Caco-2 (cell line): ENCODE data around the gene MELTF. TPM values are rescaled to one million over a fixed set of nuclear protein-coding genes. Genes with fewer than 3 reads are reported as not detected.

Experiments
- BruUV-seq: library from RNA; stranded (reverse); fragments of 400-500 nt; replicated peaks from 2 replicates; lab custom pipeline; 2021; lab: Mats Ljungman, UMichigan
- CTCF ChIA-PET: fragments of 300-600 bp; sonication (Branson Sonifier 250); formaldehyde crosslinking; loops from one replicate; lab custom pipeline; 2022; ENCODE audit warnings: antibody characterized with exemption; lab: Charles Lee
- POLR2A ChIA-PET: fragments of 300-600 bp; sonication (Branson Sonifier 250); formaldehyde crosslinking; loops from one replicate; lab custom pipeline; 2022; ENCODE audit warnings: antibody characterized with exemption; lab: Charles Lee
- DNase-seq, 2 experiments: peaks; one replicate each; pipeline versions ENCODE4 v3.0.0 to v3.0.0-alpha.2; 2020 to 2022
- H3K27me3 ChIP-seq: replicated peaks from 2 replicates; pipeline ENCODE4 v1.6.0; 2011; ENCODE audit warnings: low read length; ENCODE audit not compliant: control insufficient read depth, insufficient read depth
- H3K36me3 ChIP-seq: 2 replicates; pipeline ENCODE4 v1.5.1; 2011; ENCODE audit warnings: low read length; ENCODE audit not compliant: control insufficient read depth, insufficient read depth
- H3K4me1 ChIP-seq: fragments of 250-450 bp; sonication (Bioruptor Pico); 2 replicates; pipeline ENCODE4 v1.5.1; 2020; ENCODE audit warnings: mild to moderate bottlenecking
- H3K4me3 ChIP-seq: 2 replicates; pipeline ENCODE4 v1.5.1; 2011; ENCODE audit warnings: low read depth, mild to moderate bottlenecking, control low read depth, low read length
- H3K9me3 ChIP-seq: fragments of 250-450 bp; sonication (Bioruptor Pico); 2 replicates; pipeline ENCODE4 v1.5.1; 2020; ENCODE audit warnings: mild to moderate bottlenecking, moderate library complexity
- H3K27ac Mint-ChIP-seq: one replicate; pipeline ENCODE4 v1.8.0; 2022; ENCODE audit warnings: mixed read lengths; ENCODE audit not compliant: unreplicated experiment
- H3K27me3 Mint-ChIP-seq: one replicate; pipeline ENCODE4 v1.8.0; 2022; ENCODE audit warnings: mixed read lengths; ENCODE audit not compliant: insufficient read depth, unreplicated experiment
- H3K36me3 Mint-ChIP-seq: one replicate; pipeline ENCODE4 v1.8.0; 2022; ENCODE audit warnings: mild to moderate bottlenecking, mixed read lengths; ENCODE audit not compliant: insufficient read depth, unreplicated experiment
- H3K4me1 Mint-ChIP-seq: one replicate; pipeline ENCODE4 v1.8.0; 2022; ENCODE audit warnings: low read depth, mixed read lengths; ENCODE audit not compliant: unreplicated experiment
- H3K4me3 Mint-ChIP-seq: one replicate; pipeline ENCODE4 v1.8.0; 2022; ENCODE audit warnings: mild to moderate bottlenecking, moderate library complexity, mixed read lengths; ENCODE audit not compliant: unreplicated experiment
- H3K9me3 Mint-ChIP-seq: one replicate; pipeline ENCODE4 v1.8.0; 2022; ENCODE audit warnings: mixed read lengths; ENCODE audit not compliant: unreplicated experiment
- CTCF ChIP-seq, 2 experiments: fragments of 200-600 bp in 1 of 2; IDR thresholded peaks; 1 replicate in 1 of 2; 2 replicates in 1 of 2; pipeline versions ENCODE4 v1.5.1 to v1.8.0; 2011 to 2022; ENCODE audit warnings: antibody characterized with exemption in 1 of 2, control low read depth in 1 of 2, inconsistent platforms in 1 of 2, low read depth in 1 of 2, low read length in 1 of 2, mild to moderate bottlenecking in 1 of 2, moderate library complexity in 1 of 2; ENCODE audit not compliant: insufficient read depth in 1 of 2, severe bottlenecking in 1 of 2, unreplicated experiment in 1 of 2
- intact Hi-C: fragments of 100-400 bp; cut with micrococcal nuclease; formaldehyde crosslinking; loops from one replicate; pipeline ENCODE4 v1.10.0; 2022; ENCODE audit not compliant: unreplicated experiment
- total RNA-seq: library from RNA; stranded (reverse); gene quantifications from 2 replicates; pipeline ENCODE4 v1.2.3, GENCODE V29; 2022

The MELTF gene
- total RNA-seq, 1 experiment from 2014 or later = 29.3 TPM

DNA sequence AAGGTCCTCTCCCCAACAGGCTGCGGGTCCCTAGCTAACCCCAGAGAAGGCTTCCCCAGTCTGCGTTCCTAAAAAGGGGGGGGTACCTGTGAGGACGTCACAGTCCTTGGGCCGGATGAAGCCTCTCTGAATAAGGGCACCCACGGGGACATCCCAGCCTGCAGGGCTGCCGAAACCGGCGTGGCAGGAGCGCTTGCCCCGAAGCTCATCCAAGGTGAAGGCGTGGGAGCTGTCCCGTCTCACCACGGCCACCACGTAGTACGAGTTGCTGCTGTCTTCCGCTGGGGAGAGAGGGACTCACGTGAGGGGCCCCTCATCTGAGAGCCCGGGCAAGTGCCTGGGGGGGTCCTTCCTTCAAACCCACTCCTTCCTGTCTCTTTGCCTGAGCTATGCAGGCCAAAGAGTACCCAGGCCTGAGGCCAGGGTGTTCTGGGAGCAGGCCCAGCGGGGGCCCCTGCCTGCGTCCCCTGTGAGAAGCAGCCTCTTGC, 20.0 kb downstream of the MELTF start:
- H3K27ac Mint-ChIP-seq = no peak overlapping the region
- POLR2A ChIA-PET = no interaction called here
- Histone ChIP-seq H3K4me3 (no peak overlapping the region), H3K9me3 (no peaks in the 10 kb centered on the region), H3K4me1 (peaks cover 16% of the 10 kb centered on the region), H3K36me3 (no peaks in the 10 kb centered on the region), H3K27me3 (no peaks in the 10 kb centered on the region)
- TF ChIP-seq CTCF (IDR thresholded peaks at IDR 0.05; ENCODE audit: insufficient read depth in 1 of 2, low read depth in 1 of 2, low read length in 1 of 2, severe bottlenecking in 1 of 2, unreplicated experiment in 1 of 2) = no peak
- CTCF ChIA-PET = no interaction called here
- no peaks in the 10 kb centered on the region for H3K27me3 Mint-ChIP-seq
- H3K4me1 Mint-ChIP-seq = peaks cover 6% of the 10 kb centered on the region
- intact Hi-C loops = loop anchor here (10.0 kb wide), 1 partner anchor 175 kb away; no protein-coding TSS in a partner anchor
- no peaks in the 10 kb centered on the region for H3K9me3 Mint-ChIP-seq
- H3K36me3 Mint-ChIP-seq = peaks cover 6% of the 10 kb centered on the region
- no TSS peak for BruUV-seq
- DNase-seq = no peak
- no peak overlapping the region for H3K4me3 Mint-ChIP-seq

DNA sequence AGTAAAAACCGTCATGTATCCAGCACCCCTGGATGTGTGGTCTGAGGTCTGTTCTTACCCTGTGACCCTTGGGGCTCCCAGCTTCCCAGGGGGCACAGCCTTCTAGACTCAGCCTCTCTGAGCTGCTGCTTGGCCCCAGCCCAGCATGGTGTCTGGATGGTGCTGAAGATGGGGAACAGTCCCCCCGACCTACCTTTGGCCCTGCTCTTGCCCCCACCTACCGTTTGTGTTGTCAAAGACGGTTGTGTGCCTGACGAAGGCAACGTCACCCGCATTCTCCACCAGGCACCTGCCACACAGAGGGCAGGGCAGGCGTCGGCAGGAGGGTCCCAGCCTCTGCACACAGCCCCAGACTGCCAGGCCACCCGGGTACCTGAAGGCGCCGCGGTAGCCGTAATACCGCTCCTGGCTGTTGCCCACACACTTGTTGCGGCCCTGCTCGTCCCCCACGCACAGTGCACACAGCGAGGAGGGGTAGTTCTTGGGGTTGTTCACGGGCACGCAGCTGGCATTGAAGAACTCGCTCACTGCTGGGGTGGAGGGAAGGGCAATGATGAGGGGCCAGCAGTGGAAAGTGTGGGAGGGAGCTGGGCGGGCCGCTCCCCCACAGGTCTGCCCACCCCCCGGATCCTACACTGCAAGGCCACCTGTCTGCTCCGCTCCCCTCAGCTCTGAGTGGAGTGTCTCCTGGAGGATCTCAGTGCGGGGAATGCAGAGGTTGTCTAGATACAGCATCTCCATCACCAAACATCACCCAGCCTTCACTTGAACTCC, 21.0 kb downstream of the MELTF start:
- ChIA-PET POLR2A (no interaction called here), CTCF (no interaction called here)
- DNase-seq = no peak
- Mint-ChIP-seq H3K27me3 (no peaks in the 10 kb centered on the region), H3K9me3 (no peaks in the 10 kb centered on the region), H3K4me1 (peaks cover 10% of the 10 kb centered on the region), H3K27ac (no peak overlapping the region), H3K36me3 (peaks cover 6% of the 10 kb centered on the region), H3K4me3 (no peak overlapping the region)
- TF ChIP-seq CTCF (IDR thresholded peaks at IDR 0.05; ENCODE audit: insufficient read depth in 1 of 2, low read depth in 1 of 2, low read length in 1 of 2, severe bottlenecking in 1 of 2, unreplicated experiment in 1 of 2) = no peak
- Histone ChIP-seq H3K36me3 (no peaks in the 10 kb centered on the region), H3K9me3 (no peaks in the 10 kb centered on the region), H3K27me3 (no peaks in the 10 kb centered on the region), H3K4me1 (peaks cover 23% of the 10 kb centered on the region), H3K4me3 (no peak overlapping the region)
- intact Hi-C loops = loop anchor here (10.0 kb wide), 1 partner anchor 176 kb away; no protein-coding TSS in a partner anchor
- BruUV-seq = no TSS peak

GRCh38 chr3:197007953-197008352, 21.7 kb downstream of the MELTF start:
- CTCF ChIA-PET = no interaction called here
- Mint-ChIP-seq H3K27me3 (no peaks in the 10 kb centered on the region), H3K4me1 (peaks cover 10% of the 10 kb centered on the region), H3K27ac (peak overlapping the region; percentile 72), H3K4me3 (no peak overlapping the region), H3K9me3 (no peaks in the 10 kb centered on the region), H3K36me3 (peaks cover 6% of the 10 kb centered on the region)
- no peak for DNase-seq
- Histone ChIP-seq H3K9me3 (no peaks in the 10 kb centered on the region), H3K27me3 (no peaks in the 10 kb centered on the region), H3K36me3 (no peaks in the 10 kb centered on the region), H3K4me3 (no peak overlapping the region), H3K4me1 (peaks cover 23% of the 10 kb centered on the region)
- intact Hi-C loops = loop anchor here (10.0 kb wide), 1 partner anchor 177 kb away; no protein-coding TSS in a partner anchor
- no TSS peak for BruUV-seq
- no peak for TF ChIP-seq CTCF (IDR thresholded peaks at IDR 0.05; ENCODE audit: insufficient read depth in 1 of 2, low read depth in 1 of 2, low read length in 1 of 2, severe bottlenecking in 1 of 2, unreplicated experiment in 1 of 2)
- POLR2A ChIA-PET = no interaction called here
